Measurements from ENCODE around the gene RND1.

Gene RND1

DNA sequence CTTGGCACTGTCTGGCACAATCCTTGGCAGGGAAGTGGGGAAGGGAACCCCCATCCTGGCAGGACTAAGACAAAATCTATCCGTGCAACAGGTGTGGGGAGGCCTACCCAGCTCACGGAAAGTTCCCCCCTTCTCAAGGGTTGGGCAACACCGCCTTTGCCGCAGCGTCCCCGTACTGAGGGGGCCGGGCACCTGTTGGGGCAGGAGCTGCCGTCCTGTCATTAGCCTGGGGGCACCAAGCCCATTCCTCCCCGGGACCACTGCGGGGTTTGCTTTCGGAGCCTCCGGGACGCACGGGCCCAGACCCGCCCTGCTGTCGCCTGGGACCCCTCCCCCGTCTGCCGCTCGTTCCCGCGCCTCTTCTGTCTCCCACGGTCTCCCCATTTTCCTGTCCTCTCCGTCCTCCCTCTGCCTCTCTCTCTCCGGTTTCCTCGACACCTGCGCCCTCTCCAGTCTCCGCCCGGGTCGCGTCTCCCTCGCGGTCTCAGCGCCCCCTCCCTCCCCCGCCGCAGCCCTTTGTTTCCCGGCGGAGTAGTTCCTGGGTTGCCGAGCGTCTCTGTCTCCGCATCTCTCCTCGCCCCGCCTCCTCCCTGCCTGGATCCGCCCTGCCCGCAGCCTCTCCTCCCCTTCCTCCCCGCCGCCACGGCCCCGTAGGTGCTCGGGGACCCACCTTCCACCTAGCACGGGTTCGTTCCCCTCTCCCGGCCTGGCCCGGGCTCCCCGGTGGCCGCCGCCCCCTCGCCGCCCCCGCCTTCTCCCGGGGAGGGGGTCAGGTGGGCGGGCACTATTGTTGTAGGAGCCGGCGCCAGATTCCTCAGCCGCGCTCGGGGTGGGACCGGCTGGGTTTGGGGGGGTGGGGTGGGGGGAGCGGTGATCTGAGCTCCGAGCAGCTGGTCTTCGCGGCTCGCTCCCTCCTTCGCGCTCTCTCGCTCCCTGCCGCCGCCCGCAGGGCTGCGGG is 47.5 kb downstream of the RND1 start, which contains the start of gene CACNB3:
Gene CACNB3 (plus strand): TSS at position 624 of the 958 bp plus-strand sequence. CDS start 434 bp downstream, outside the sequence.
- in situ Hi-C loops (cut with HindIII; ENCODE audit: low pct_ligation_motif_present, low sequenced_read_pairs), result no loop called here

GRCh38 chr12:48816143-48816854 is 49.4 kb downstream of the RND1 start:
- peak overlapping the region; percentile 81 for H3K4me3 ChIP-seq (ENCODE audit: low read depth, low read length)
- no peaks in the 10 kb centered on the region for H3K36me3 ChIP-seq (replicated peaks)
- no peak overlapping the region for H3K27ac ChIP-seq
- in situ Hi-C loops (cut with HindIII; ENCODE audit: low pct_ligation_motif_present, low sequenced_read_pairs), result no loop called here
- no peaks in the 10 kb centered on the region for H3K27me3 ChIP-seq (replicated peaks)
- TF ChIP-seq CTCF (IDR thresholded peaks at IDR 0.05; ENCODE audit: low read depth, low read length, missing control alignments), result no peak
- DNase-seq, result no peak

More for the DNA sequence above, 47.5 kb downstream of the RND1 start, which contains the start of gene CACNB3:
- Histone ChIP-seq H3K36me3 (replicated peaks) (no peaks in the 10 kb centered on the region), H3K27ac (no peak within 1 kb of the TSS), H3K4me3 (ENCODE audit: low read depth, low read length) (peak within 1 kb of the TSS; percentile 67), H3K27me3 (replicated peaks) (no peaks in the 10 kb centered on the region)
- peak; percentile 3 for TF ChIP-seq CTCF (IDR thresholded peaks at IDR 0.05; ENCODE audit: low read depth, low read length, missing control alignments)
- DNase-seq, result peak; percentile 51

GRCh38 chr12:48815126-48816110 is 50.3 kb downstream of the RND1 start:
- Histone ChIP-seq H3K27me3 (replicated peaks) (no peaks in the 10 kb centered on the region), H3K4me3 (ENCODE audit: low read depth, low read length) (peak overlapping the region; percentile 81), H3K36me3 (replicated peaks) (no peaks in the 10 kb centered on the region), H3K27ac (peak overlapping the region; percentile 65)
- in situ Hi-C loops (cut with HindIII; ENCODE audit: low pct_ligation_motif_present, low sequenced_read_pairs), result no loop called here
- TF ChIP-seq CTCF (IDR thresholded peaks at IDR 0.05; ENCODE audit: low read depth, low read length, missing control alignments), result no peak
- peak; percentile 76 for DNase-seq

- Histone ChIP-seq H3K27me3 (replicated peaks) (no peaks in the 10 kb centered on the region), H3K27ac (peak overlapping the region; percentile 65), H3K36me3 (replicated peaks) (no peaks in the 10 kb centered on the region), H3K4me3 (ENCODE audit: low read depth, low read length) (peak overlapping the region; percentile 81)
- TF ChIP-seq CTCF (IDR thresholded peaks at IDR 0.05; ENCODE audit: low read depth, low read length, missing control alignments), result peak; percentile 76
- DNase-seq, result peak; percentile 64
- in situ Hi-C loops (cut with HindIII; ENCODE audit: low pct_ligation_motif_present, low sequenced_read_pairs), result no loop called here
These were observed 51.2 kb downstream of the RND1 start for GRCh38 chr12:48814262-48815125.

All from brain microvascular endothelial cell (primary cell).